Measurements from ENCODE around the gene CDC42EP2.

The CDC42EP2 gene

GRCh38 chr11:65304613-65305012, 10.1 kb upstream of the CDC42EP2 start:
- no peak for DNase-seq
- no peak for TF ChIP-seq POLR2A (IDR thresholded peaks at IDR 0.05; ENCODE audit: low read length)
- TF ChIP-seq GATA1 (IDR thresholded peaks at IDR 0.05; ENCODE audit: low read depth, low read length): no peak

DNA sequence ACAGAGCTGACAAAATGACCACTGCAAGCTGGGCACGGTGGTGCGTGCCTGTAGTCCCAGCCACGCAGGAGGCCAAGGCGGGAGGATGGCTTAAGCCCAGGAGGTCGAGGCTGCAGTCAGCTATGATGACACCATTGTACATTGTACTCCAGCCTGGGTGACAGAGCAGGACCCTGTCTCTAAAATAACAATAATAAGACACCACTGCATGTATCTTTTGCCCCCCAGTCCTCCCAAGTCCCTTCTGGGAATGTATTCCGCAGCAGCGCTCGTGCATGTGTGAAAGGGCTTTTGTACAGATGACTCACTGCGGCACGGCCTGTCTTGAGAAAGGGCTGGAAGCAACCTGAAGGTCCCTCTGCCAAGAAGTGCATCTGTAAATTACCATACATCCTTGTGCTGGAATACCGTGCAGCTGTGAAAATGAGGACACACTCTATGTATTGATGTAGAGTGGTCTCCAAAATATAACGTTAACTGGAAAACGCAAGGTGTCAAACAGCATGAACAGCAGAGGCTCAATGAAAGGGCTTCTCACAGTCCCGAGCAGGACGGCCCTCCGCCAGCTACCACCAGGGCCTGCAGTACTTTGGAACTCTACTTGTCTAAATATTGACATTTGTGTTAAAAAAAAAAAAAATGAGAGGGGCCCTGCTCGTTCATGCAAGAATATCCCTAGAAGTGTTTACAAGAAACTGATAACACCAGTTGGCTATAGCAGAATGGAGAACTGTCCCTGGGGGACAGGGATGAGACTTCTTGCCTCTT, 9.0 kb upstream of the CDC42EP2 start:
- no peak for TF ChIP-seq GATA1 (IDR thresholded peaks at IDR 0.05; ENCODE audit: low read depth, low read length)
- no peak for TF ChIP-seq POLR2A (IDR thresholded peaks at IDR 0.05; ENCODE audit: low read length)
- no peak for DNase-seq

GRCh38 chr11:65307298-65308229, 7.1 kb upstream of the CDC42EP2 start:
- TF ChIP-seq GATA1 (IDR thresholded peaks at IDR 0.05; ENCODE audit: low read depth, low read length) (no peak), POLR2A (IDR thresholded peaks at IDR 0.05; ENCODE audit: low read length) (no peak)
- no peak for DNase-seq

GRCh38 chr11:65308281-65308891, 6.3 kb upstream of the CDC42EP2 start:
- TF ChIP-seq GATA1 (IDR thresholded peaks at IDR 0.05; ENCODE audit: low read depth, low read length): no peak
- no peak for TF ChIP-seq POLR2A (IDR thresholded peaks at IDR 0.05; ENCODE audit: low read length)
- no peak for DNase-seq

GRCh38 chr11:65309006-65309405, 5.7 kb upstream of the CDC42EP2 start:
- TF ChIP-seq GATA1 (IDR thresholded peaks at IDR 0.05; ENCODE audit: low read depth, low read length) (no peak), POLR2A (IDR thresholded peaks at IDR 0.05; ENCODE audit: low read length) (no peak)
- DNase-seq: no peak

DNA sequence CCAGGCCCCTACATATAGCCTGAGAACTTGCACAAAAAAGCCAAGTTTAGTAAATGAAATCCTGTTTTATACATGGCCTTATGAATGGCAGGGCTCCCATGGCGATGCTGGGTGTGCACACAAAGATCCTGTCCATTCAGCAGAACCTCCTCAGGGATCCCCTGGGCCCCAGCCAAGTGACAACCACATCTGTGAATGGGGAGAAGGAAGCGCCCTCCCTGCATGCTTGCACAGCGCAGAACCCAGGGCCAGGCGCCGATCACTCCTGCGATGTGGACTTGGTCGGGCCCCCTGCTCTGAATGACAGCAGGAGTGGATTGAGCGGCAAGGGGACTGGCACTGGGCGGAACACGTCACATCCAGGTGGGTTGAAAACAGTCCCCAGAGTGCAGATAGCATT, 4.5 kb upstream of the CDC42EP2 start:
- DNase-seq: no peak
- no peak for TF ChIP-seq POLR2A (IDR thresholded peaks at IDR 0.05; ENCODE audit: low read length)
- no peak for TF ChIP-seq GATA1 (IDR thresholded peaks at IDR 0.05; ENCODE audit: low read depth, low read length)

GRCh38 chr11:65310736-65311135, 3.9 kb upstream of the CDC42EP2 start:
- TF ChIP-seq POLR2A (IDR thresholded peaks at IDR 0.05; ENCODE audit: low read length) (no peak), GATA1 (IDR thresholded peaks at IDR 0.05; ENCODE audit: low read depth, low read length) (no peak)
- no peak for DNase-seq

- DNase-seq: no peak
- TF ChIP-seq POLR2A (IDR thresholded peaks at IDR 0.05; ENCODE audit: low read length) (no peak), GATA1 (IDR thresholded peaks at IDR 0.05; ENCODE audit: low read depth, low read length) (no peak)
Observed at GRCh38 chr11:65311170-65311678, 3.4 kb upstream of the CDC42EP2 start.

DNA sequence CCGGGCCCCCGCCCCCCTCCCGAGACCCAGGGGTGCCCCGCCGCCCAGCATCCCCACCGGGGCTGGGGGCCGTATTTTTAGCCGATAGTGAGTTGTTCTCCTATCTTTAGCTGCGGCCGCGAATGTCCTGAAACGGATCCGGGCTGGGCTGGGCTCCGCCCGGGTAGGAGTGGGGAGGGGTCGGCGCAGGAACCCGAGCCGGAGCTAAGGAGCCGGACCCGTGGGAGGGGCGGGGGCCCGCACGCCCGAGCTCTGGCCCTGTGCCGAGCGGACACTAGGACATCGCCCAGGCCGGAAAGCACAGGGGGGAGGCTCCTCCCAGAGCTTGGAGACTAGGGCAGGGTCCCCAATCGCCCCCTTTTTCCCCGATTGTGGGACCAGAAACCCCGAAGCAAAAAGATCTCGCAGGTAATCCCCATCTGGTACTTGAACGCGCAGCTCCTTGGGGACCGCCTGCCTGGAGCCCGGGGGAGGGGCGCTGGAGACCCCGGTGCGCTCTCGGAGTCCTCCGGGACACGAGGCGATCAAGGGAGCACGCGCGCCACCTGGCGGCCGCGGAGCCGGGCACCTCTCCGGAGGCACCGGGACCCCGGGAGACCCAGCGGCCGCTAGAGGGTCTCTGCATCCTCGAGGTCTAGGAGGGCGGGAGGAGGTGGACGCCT, 669 bp downstream of the CDC42EP2 start:
- peak; percentile 70 to 85 for DNase-seq
- no peak for TF ChIP-seq POLR2A (IDR thresholded peaks at IDR 0.05; ENCODE audit: low read length)
- TF ChIP-seq GATA1 (IDR thresholded peaks at IDR 0.05; ENCODE audit: low read depth, low read length): no peak

DNA sequence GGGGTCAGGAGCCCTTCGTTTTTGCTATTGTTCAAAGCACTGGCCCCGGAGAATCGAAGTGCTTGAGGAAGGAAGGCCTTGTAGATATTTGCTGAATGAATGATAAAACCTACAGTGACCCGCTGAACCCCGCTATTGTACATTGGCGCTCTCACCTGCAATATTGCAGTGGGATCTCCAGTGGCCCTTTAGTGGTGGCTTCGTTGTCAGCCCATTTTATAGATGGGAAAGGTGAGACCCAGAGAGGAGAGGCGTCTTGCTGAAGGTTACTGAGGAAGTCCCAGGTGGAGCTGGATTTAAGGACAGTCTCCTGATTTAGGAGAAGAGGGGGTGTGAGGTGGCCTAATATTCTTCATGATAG, 1.2 kb downstream of the CDC42EP2 start:
- no peak for DNase-seq
- TF ChIP-seq POLR2A (IDR thresholded peaks at IDR 0.05; ENCODE audit: low read length): no peak
- no peak for TF ChIP-seq GATA1 (IDR thresholded peaks at IDR 0.05; ENCODE audit: low read depth, low read length)

- DNase-seq: no peak
Observed at GRCh38 chr11:65316227-65317024, 1.8 kb downstream of the CDC42EP2 start.

DNA sequence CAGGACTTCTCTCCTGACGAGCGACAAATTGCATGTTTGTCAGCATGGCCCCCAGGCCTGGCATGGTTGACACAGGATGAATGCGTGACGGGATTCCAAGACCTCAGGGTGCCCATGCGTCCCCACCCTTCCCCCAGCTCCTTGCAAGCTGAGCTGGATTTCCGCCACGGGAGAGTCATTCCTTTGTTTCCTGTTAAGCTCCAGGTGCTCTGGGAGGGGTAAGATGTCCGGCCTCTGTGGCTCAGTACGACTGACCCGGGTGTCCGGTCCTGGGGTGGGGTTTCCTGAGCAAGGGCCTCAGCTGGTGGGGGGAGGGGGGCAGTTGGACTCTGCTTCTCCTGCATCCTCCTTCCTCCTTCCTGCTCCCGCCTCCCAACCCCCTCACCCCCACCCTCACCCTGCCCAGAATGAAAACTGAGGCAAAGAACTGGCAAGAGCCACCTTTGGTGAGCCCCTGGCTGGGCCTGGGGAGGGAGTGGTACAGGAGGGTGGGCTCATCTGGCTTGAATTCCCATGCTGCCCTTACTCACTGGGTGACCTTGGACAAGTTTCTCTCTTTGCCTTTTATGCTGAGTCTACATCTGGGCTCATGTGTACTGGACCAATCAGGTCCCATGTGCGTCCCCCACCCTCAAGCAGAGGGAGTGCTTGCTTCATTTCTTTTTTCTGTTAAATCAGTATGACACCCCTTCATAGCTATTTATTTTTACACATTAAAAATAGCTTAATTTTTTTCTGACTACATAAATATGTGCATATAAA, 2.5 kb downstream of the CDC42EP2 start:
- peak in 1 of 2 experiments; percentile 17 for DNase-seq
- TF ChIP-seq POLR2A (IDR thresholded peaks at IDR 0.05; ENCODE audit: low read length): no peak
- no peak for TF ChIP-seq GATA1 (IDR thresholded peaks at IDR 0.05; ENCODE audit: low read depth, low read length)

More at GRCh38 chr11:65316227-65317024, 1.8 kb downstream of the CDC42EP2 start:
- no peak for TF ChIP-seq GATA1 (IDR thresholded peaks at IDR 0.05; ENCODE audit: low read depth, low read length)
- TF ChIP-seq POLR2A (IDR thresholded peaks at IDR 0.05; ENCODE audit: low read length): no peak
